Measurements from ENCODE around the gene APOL1.
"Not testable (repeated sequence)": the region's sequence is repeated elsewhere in the genome, so short reads cannot be mapped to it uniquely, and the experiment has no call there.

The APOL1 gene

DNA sequence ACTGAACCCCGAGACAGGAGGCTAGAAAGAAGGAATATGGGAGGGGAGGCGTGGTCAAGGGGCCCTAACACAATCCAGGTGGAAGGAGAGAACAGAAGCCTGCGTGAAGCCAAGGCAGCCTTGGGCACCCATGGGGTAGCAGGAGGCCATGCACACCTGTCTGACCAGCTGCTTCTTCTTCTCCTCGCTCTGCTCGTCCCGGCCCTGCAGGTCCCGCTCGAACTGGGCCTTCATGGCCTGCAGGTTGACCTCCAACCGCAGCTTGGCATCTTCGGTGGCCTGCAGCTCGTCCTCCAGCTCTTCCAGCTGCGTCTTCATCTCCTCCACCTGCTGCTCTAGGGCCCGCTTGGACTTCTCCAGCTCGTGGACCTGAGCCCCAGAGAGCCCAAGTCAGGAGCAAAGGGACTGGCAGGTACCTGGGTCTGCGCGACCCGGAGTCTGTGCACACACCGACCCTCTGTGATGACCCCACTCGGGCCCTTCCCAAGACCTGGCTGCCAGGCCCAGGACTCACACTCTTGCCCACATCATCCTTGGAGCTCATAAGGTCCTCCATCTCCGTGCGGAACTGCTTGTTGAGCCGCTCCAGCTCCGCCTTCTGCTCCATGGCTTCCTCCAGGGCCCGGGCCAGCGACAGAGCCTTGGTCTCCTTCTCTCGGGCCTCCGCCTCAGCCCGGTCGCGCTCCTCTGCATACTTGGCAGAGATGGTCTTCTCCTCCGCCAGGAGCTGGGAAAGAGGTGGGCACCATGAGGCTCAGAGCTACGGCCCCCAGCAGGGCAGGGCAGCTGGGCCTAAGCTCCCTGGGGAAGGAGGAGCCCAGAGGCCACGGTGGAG is 35.9 kb downstream of the APOL1 start:
- TF ChIP-seq, protein P1, sequence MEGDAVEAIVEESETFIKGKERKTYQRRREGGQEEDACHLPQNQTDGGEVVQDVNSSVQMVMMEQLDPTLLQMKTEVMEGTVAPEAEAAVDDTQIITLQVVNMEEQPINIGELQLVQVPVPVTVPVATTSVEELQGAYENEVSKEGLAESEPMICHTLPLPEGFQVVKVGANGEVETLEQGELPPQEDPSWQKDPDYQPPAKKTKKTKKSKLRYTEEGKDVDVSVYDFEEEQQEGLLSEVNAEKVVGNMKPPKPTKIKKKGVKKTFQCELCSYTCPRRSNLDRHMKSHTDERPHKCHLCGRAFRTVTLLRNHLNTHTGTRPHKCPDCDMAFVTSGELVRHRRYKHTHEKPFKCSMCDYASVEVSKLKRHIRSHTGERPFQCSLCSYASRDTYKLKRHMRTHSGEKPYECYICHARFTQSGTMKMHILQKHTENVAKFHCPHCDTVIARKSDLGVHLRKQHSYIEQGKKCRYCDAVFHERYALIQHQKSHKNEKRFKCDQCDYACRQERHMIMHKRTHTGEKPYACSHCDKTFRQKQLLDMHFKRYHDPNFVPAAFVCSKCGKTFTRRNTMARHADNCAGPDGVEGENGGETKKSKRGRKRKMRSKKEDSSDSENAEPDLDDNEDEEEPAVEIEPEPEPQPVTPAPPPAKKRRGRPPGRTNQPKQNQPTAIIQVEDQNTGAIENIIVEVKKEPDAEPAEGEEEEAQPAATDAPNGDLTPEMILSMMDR (conservative IDR thresholded peaks at IDR 0.05): no peak
- H3K27ac ChIP-seq: no peak overlapping the region

DNA sequence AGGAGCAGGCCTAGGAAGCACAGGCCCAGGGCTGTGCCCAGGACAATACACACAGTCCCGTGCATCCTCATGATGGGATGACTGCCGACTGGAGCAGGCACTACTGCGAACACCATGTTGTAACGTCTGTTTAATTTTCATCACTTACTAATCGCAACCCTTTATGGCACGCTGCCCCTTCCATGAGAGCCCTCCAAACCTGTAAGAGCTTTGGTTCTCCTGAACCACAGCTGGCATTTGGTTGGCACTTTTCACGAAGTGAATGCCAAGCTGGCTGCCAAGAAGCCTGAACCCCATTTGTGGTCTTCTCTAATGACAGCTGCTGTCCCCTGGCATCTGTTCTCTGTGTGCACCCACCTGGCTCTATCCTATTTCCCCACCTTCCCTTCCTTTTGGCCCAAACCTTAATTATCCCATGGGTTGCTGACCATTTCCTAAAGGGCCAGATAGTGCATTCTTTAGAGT is 36.5 kb downstream of the APOL1 start:
- TF ChIP-seq, protein P1 (conservative IDR thresholded peaks at IDR 0.05): no peak
- H3K27ac ChIP-seq: no peak overlapping the region

DNA sequence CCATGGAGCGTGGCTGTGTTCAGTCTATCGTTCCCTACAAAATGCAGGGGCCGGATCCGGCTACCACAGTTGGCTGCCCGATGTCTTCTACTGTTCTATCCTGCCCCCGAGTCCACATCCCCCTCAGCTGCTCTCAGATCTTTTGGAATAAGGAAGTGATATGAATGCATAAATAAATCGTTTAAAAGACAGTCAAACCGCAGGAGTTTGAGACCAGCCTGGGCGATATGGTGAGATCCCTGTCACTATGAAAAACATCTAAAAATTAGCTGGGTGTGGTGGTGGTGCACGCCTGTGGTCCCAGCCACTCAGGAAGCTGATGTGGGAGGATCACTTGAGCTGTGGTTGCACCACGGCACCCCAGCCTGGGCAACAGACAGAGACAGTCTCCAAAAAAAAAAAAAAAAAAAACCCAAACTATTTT is 37.0 kb downstream of the APOL1 start:
- not testable (repeated sequence) for H3K27ac ChIP-seq

DNA sequence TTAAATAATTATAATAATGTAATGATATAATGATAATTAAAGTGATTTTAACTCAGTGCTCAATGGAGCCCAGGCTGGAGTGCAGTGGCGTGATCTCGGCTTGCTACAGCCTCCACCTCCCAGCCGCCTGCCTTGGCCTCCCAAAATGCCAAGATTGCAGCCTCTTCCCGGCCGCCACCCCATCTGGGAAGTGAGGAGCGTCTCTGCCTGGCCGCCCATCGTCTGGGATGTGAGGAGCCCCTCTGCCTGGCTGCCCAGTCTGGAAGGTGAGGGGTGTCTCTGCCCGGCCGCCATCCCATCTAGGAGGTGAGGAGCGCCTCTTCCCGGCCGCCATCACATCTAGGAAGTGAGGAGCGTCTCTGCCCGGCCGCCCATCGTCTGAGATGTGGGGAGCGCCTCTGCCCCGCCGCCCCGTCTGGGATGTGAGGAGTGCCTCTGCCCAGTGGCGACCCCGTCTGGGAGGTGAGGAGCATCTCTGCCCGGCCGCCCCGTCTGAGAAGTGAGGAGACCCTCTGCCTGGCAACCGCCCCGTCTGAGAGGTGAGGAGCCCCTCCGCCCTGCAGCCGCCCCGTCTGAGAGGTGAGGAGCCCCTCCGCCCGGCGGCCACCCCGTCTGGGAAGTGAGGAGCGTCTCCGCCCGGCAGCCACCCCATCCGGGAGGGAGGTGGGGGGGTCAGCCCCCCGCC is 37.6 kb downstream of the APOL1 start:
- not testable (repeated sequence) for H3K27ac ChIP-seq

DNA sequence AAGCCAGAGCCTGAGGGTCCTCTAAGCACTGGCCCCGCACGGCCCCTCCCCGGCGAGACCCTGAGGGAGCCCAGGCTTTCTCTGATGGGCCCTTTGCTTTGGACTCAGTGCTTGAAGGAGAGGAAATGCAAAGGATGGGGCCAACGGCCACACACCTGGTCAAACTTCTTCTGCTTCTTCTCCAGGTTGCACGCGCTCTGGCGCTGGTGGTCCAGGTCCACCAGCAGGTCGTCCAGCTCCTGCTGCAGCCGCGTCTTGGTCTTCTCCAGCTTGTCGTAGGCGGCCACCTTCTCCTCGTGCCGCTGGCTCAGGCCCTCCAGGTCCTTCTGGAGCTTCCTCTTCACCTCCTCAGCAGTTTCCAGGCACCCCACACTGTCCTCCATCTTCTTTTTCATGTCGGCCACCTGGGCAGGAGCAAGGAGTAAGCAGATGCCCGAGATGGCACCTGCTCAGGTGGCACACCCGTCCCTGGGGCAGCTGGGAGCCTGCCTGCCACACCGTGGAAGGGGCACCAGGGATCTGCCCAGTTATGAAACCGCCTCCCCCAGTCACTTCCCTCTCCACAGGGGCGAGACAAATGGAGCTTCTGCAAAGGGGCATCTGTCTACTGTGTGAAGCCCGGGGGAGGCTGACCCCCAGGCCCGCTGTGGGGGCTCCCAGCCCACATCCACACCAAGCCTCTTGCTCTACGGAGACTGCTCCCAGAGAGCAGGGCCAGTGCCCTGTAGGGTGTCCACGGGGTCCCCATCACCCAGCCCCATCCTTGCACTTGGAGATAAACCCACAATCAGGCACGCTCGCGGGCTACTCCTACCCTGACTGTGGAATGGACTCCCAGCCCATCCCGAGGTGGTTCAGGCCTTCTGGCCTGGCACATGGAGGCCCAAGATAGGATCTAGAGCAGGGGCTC is 39.2 kb downstream of the APOL1 start:
- H3K27ac ChIP-seq: no peak overlapping the region
- TF ChIP-seq, protein P1 (conservative IDR thresholded peaks at IDR 0.05): no peak

DNA sequence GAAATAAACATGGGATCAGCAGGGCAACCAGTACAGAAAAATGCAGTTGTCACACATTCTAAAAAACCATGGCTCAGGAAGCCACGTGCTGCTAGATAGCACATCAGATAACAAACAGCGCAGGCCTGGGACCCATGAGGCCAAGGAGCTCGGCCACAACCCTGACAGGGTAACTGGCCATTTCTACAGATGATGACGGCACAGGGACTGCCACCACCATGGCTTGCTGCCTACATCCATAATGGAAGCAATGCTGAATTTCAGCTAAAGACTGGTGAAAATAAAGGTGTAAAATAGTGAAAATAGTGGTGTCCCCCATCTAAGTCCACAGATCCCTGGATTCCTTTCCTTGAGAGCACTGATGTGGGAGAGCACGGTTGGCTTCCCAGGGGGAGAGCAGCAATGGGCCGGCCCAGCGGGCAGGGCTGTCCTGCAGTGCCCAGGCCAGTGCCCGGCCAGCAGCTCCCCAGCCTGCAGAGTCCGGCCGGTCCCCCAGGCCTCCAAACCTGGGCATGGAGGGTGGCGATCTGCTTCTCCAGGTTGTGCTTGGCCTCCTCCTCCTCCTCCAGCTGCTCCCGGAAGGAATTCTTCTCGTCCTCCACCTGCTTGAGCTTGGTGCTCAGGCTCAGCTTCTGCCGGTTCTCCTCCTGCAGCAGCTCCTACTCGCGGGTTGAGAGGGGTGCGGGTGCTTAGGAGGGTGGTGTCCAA is 40.0 kb downstream of the APOL1 start:
- TF ChIP-seq, protein P1 (conservative IDR thresholded peaks at IDR 0.05): no peak
- no peak overlapping the region for H3K27ac ChIP-seq

DNA sequence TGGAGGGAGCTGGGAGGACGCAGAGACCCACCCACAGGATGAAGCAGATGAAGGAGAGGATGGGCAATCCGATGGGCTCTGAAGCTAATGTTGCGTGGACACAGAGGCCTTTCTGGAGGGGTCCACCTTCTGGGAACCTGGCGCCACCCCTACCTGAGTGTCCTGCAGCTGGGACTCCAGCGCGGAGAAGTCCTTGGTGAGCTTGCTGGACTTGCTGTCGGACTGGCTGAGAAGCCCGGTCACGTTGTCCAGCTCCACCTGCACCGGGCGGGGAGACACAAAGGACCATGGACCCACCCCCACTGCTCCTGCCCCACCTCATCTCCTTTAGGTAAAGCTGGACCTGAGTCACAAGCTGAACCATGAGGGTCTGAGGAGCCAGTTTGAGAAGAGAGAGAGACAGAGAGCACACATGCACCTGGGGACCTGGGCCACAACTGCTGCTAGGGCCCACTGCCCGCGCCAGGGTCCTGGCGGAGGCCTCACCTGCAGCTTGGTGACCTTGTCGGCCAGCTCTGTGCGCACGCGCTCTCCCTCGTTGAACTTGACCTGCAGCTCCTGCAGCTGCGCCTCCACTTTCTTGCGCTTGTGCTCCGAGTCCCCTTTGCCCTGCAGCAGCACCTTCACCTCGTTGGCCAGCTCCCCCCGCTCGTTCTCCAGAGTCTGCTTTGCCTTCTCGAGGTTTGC is 40.8 kb downstream of the APOL1 start:
- TF ChIP-seq, protein P1 (conservative IDR thresholded peaks at IDR 0.05): no peak
- H3K27ac ChIP-seq: no peak overlapping the region

Data from VCaP (cell line).